H1 (cell line): ENCODE measurements around the gene DYRK1A.

Source experiments
- ATF2 ChIP-seq: IDR thresholded peaks from 2 replicates; pipeline ENCODE4 v1.6.1; 2012; ENCODE audit warnings: low read length, inconsistent platforms
- CTCF ChIP-seq, 3 experiments: IDR thresholded peaks; 1 replicate in 2 of 3; 2 replicates in 1 of 3; pipeline versions ENCODE4 v1.5.1 to v1.6.1; 2011; ENCODE audit warnings: low read length in 3 of 3, mild to moderate bottlenecking in 3 of 3, inconsistent platforms in 2 of 3, low read depth in 1 of 3, moderate library complexity in 1 of 3; ENCODE audit not compliant: insufficient read depth in 1 of 3; ENCODE audit errors: control extremely low read depth in 1 of 3
- EP300 ChIP-seq, 2 experiments: IDR thresholded peaks; 1 replicate in 1 of 2; 2 replicates in 1 of 2; pipeline ENCODE4 v1.6.1; 2011 to 2012; ENCODE audit warnings: low read depth in 2 of 2, low read length in 2 of 2, mild to moderate bottlenecking in 2 of 2, borderline replicate concordance in 1 of 2, inconsistent platforms in 1 of 2, moderate library complexity in 1 of 2
- EZH2 ChIP-seq: fragments of 200-600 bp; sonication (generic); IDR thresholded peaks from 2 replicates; pipeline ENCODE4 v1.7.1; 2012; ENCODE audit warnings: low read depth, mild to moderate bottlenecking, moderate library complexity, low read length, inconsistent platforms; ENCODE audit not compliant: severe bottlenecking
- GABPA ChIP-seq: IDR thresholded peaks from 2 replicates; pipeline ENCODE4 v1.6.1; 2011; ENCODE audit warnings: mild to moderate bottlenecking, low read length, moderate library complexity, borderline replicate concordance; ENCODE audit not compliant: insufficient read depth
- MAX ChIP-seq: IDR thresholded peaks from 2 replicates; pipeline ENCODE4 v1.6.1; 2012; ENCODE audit warnings: inconsistent platforms
- POLR2A ChIP-seq, 2 experiments: IDR thresholded peaks; 1 replicate in 1 of 2; 2 replicates in 1 of 2; pipeline ENCODE4 v1.6.1; 2011; ENCODE audit warnings: low read depth in 2 of 2, low read length in 2 of 2, mild to moderate bottlenecking in 2 of 2; ENCODE audit errors: control extremely low read depth in 1 of 2
- RFX5 ChIP-seq: IDR thresholded peaks from 2 replicates; pipeline ENCODE4 v1.6.1; 2011; ENCODE audit warnings: low read depth, low read length, improper control_type of control experiment, borderline replicate concordance
- RNF2 ChIP-seq: fragments of 200-900, 300-1000 bp; sonication (generic); IDR thresholded peaks from 2 replicates; pipeline ENCODE4 v1.7.1; 2016; ENCODE audit warnings: borderline replicate concordance, low read depth, mild to moderate bottlenecking, antibody characterized with exemption, low read length; ENCODE audit not compliant: poor library complexity, severe bottlenecking; ENCODE audit errors: missing control alignments
- SP1 ChIP-seq: IDR thresholded peaks from 2 replicates; pipeline ENCODE4 v1.6.1; 2011; ENCODE audit warnings: low read depth, low read length
- SUZ12 ChIP-seq: fragments of 200-600 bp; sonication (generic); IDR thresholded peaks from 2 replicates; pipeline ENCODE4 v1.6.1; 2012; ENCODE audit warnings: mild to moderate bottlenecking, inconsistent platforms, low read length, moderate library complexity, mixed read lengths
- USF2 ChIP-seq: IDR thresholded peaks from 2 replicates; pipeline ENCODE4 v1.6.1; 2011; ENCODE audit warnings: low read length, improper control_type of control experiment
- ZNF274 ChIP-seq: IDR thresholded peaks from 2 replicates; pipeline ENCODE4 v1.7.0; 2012; ENCODE audit warnings: low read length, borderline replicate concordance; ENCODE audit errors: extremely low read depth

GRCh38 chr21:37383086-37383485, 16.5 kb downstream of the DYRK1A start:
- no peak for TF ChIP-seq EP300 (IDR thresholded peaks at IDR 0.05; ENCODE audit: borderline replicate concordance in 1 of 2, low read depth in 2 of 2, low read length in 2 of 2)
- TF ChIP-seq USF2 = no peak
- TF ChIP-seq CTCF (IDR thresholded peaks at IDR 0.05; ENCODE audit: control extremely low read depth in 1 of 3, insufficient read depth in 1 of 3, low read depth in 1 of 3, low read length in 3 of 3) = no peak
- no peak for TF ChIP-seq EZH2
- TF ChIP-seq GABPA = no peak
- TF ChIP-seq SP1 = no peak
- no peak for TF ChIP-seq POLR2A (IDR thresholded peaks at IDR 0.05; ENCODE audit: control extremely low read depth in 1 of 2, low read depth in 2 of 2, low read length in 2 of 2)
- no peak for TF ChIP-seq ATF2
- no peak for TF ChIP-seq RNF2
- no peak for TF ChIP-seq ZNF274
- TF ChIP-seq SUZ12 = no peak
- no peak for TF ChIP-seq RFX5
- TF ChIP-seq MAX = no peak
